CD4-positive, alpha-beta T cell treated with Interleukin-15 for 4 hours (primary cell): Measurements from ENCODE around the gene CASK.

Experiments
- DNase-seq: peaks from one replicate; pipeline ENCODE4 v3.0.0-alpha.2; 2020; ENCODE audit warnings: low spot score

Gene CASK

DNA sequence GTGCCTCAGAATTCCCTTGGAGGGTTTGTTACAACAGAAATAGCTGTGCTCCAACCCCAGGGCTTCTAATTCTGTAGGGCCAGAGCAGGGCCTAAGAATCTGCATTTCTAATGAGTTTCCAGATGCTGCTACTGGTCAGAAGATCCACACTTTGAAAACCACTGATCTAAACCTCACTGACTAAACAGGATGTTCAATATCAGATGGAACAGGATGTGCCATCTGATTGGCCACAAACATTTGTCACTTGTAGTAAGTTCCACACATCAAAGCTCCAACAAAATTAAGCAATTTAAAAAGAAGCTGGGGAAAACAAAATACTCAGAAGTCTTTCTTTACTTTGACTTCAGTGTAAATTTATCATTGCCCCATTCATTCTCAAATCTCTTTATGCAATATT, 14.3 kb downstream of the CASK start:
- peak; percentile 59 for DNase-seq

DNA sequence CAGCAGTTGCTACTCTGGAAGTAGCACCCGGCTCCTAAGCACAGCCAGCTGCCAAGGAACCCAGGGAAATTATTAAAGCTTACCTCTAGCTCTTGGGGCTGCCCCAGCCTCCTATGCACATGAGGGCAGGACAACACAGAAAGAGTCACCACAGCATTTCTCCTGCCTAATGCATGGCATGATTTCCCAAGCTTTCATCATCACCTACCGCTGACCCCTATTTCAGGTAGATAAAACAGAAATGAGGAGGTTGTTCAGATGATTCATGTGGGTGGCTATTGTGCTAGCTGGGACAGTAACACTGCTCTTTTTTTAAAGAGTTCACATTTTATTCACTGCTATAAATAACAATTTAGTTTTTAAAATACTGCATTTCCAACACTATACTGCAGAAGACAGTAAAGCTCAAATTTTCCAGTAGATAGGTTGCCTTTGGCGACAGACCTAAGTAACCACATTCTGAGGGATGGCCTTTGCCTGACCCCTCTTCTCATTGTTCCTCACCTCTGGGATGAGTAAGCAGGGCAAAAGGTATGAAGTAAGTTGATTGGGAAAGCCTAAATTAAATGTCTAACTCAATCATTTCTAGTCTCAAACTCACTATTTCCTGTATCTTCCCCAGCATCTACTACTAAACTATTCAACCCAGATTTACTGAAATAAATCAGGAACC, 16.7 kb downstream of the CASK start:
- no peak for DNase-seq

DNA sequence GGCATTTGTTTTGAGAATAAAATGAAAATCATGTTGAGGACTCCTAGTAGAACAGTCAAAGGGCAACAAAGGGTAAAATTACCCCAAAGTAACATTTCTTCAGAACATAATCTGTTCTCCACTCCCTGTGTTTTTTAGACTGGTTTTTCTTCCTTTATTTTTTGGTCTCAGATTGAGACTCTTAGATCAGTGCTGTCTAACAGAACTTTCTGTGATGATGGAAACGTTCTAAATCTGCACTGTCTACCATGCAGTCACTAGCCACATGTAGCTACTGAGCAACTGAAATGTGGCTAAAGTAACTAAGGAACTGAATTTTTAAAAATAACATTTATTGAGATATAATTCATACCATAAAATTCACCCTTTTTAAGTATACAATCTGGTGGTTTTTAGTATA, 19.8 kb downstream of the CASK start:
- DNase-seq = no peak

- DNase-seq = no peak
Measured at GRCh38 chrX:41900321-41900720, 23.0 kb downstream of the CASK start.

DNA sequence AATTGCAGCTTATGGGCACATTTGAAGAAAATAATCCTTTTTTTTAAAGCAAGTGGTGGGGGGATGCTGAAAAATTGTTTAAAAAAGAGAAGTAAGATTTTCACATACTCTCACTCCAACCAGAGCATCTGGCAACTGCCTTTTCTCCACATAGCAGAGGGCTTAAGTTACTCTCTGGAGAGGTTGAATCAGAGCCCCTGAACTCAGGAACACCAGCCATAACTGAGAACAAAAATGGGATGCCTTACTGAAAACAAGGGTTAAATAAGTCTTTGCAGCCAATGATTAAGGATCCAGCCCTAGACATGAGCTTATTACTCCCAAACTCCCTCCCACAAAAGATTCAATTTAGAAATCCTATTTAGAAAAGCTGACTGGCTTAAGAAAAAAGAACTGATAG, 27.5 kb downstream of the CASK start:
- DNase-seq = no peak

GRCh38 chrX:41890026-41890423, 33.3 kb downstream of the CASK start:
- no peak for DNase-seq

DNA sequence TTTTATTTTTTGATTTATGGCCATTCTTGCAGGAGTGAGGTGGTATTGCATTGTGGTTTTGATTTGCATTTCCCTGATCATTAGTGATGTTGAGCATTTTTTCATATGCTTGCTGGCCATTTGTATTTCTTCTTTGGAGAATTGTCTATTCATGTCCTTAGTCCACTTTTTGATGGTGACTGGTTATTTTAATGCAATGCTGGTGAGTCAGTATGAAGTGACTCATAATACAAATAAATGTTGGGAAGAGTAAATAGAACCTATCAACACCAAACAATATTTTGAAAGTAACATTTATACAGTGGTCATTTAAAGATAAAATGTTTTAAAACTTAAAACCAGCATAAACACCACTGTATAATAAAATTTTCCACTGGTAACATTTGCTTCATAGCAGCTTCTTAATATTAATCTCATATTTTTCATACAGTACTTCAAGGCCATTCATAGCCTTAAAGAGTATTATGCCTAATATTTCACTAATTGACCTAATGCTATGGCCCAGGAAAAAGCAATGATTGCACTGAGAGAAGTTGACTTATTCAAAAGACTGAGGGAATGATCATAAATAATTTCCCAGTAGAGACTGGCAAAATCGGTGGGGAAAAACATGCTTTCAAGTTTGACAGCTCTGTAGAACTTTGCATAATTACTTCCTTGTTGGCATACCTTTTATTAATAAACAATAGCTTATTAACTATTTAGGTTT, 33.9 kb downstream of the CASK start:
- no peak for DNase-seq

- no peak for DNase-seq
Measured at GRCh38 chrX:41887691-41888090, 35.7 kb downstream of the CASK start.

DNA sequence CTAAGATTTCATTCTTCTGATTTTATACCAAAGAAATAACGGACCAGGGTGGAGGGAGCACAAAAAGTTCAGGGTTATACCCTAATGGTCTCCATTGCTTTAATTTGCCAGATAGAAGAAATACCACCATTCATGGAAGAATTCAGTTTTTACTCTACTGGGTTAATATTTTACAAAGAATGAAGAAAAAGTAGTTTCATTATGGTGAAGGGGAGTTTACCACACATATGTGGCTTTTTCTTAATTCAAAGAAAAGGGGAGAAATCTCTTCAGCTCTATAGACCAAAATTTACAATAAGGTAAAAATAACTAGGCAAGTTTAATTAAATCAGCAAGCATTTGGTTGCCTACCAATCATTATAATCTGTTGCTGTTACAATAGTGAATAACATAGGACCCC, 37.6 kb downstream of the CASK start:
- DNase-seq = no peak

GRCh38 chrX:41881166-41881565, 42.2 kb downstream of the CASK start:
- DNase-seq = no peak

GRCh38 chrX:41877167-41877566, 46.2 kb downstream of the CASK start:
- no peak for DNase-seq

DNA sequence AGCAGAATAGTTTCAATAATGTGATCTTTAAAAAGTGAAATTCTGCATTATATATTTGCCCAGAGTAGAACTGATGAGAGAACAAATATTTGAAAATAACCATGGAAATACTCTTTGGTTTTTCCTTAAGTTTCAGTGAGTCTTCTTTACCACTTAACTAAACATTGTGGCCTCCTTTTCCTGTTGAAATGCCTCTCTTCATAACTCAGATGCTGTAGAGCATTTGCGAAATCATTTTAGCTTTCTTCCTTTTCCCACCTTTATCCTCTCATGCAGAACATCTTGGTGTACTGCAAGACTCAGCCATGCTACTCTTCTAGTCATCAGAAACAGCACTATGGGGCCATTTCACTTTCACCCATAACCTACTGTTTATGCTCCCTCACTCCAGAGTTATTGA, 48.2 kb downstream of the CASK start:
- DNase-seq = no peak

- no peak for DNase-seq
Measured at GRCh38 chrX:41870719-41871151, 52.6 kb downstream of the CASK start.

DNA sequence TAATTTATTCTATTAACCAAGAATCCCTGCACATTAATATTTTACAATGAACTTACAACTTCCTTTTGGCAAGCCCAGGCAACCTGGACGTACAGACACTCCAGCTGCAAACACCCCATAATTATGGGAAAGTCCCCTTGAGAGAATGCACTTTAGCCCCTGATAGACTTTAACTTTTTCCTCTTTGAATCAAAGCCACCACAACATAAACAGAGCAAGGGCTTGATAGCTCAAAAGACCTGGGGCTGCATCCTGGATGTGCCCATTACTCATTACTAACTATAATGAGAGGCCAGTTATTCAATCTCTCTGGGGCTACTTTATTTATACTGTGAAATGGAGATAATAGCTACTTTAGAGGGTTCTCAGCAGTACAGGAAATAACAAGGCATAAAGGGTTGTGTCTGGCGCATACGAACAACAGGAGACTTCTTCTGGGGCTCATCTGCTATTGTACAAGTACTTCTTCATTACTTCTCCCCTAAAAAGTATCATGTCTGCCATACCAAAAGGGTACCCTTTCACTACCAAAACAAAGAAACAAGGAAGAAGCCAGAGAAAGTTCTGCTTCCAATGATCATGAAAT, 54.9 kb downstream of the CASK start:
- DNase-seq = no peak

GRCh38 chrX:41863343-41864203, 59.8 kb downstream of the CASK start:
- DNase-seq = no peak

GRCh38 chrX:41862562-41863184, 60.7 kb downstream of the CASK start:
- no peak for DNase-seq

DNA sequence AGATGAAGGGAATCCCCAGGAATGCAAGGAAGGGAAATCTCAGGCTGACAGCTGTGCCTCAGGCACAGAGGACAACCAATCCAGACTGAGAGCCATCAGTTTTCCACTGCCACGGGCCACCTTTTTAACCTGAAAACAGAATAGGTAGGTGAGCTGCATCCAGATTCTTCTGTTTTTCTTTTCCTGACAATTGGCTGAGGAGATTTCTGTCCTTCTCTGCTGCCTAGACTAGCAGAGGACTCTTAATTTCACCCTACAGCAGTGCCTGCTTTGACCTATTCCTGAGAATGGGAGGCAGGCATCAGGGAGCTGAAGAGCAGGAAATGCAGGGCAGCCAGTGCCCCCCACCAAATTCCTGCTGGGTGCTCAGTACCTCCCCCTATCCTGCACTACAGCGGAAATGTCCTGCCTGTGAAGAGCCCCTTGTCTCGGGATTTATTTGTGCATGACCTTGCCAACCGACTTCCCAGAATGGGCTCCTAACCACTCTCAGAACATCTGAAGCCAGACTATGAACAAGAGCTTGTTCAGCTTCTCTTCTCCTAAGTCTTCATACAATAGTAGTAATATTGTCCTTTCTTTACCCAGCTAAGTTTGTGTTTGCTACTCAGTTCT, 65.1 kb downstream of the CASK start:
- DNase-seq = no peak

DNA sequence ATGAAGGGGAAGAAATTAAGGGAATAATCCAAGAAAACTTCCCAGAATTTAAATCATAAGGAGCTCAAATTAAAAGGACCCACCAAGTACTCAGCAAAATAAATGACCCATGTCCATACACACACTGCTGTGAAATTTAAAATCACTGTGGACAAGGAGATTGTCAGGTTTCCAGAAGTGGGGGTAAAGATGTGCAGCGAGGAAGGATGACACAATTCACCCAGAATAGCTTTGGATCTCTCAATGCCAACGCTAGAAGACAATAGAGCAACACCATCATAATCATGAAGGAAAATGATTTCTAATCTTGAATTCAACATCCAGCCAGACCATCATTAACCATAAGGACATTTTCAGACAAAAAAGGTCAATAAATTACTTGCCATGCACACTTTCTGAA, 65.7 kb downstream of the CASK start:
- no peak for DNase-seq

DNA sequence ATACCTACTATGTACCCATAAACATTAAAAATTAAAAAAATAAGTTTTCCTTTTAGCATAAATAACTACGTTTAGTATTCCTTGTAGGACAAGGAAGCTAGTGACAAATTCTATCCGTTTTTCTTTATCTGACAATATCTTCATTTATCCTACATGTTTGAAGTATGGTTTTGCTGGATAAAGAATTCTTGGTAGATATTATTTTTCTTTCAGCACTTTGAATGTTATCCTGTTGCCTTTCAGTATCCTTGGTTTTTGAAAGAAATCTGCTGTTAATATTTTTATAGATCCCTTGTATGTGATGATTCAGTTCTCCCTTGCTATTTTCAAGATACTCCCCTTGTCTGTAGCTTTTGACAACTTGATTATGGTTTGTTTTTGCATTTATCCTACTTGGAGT, 76.6 kb downstream of the CASK start:
- DNase-seq = no peak

DNA sequence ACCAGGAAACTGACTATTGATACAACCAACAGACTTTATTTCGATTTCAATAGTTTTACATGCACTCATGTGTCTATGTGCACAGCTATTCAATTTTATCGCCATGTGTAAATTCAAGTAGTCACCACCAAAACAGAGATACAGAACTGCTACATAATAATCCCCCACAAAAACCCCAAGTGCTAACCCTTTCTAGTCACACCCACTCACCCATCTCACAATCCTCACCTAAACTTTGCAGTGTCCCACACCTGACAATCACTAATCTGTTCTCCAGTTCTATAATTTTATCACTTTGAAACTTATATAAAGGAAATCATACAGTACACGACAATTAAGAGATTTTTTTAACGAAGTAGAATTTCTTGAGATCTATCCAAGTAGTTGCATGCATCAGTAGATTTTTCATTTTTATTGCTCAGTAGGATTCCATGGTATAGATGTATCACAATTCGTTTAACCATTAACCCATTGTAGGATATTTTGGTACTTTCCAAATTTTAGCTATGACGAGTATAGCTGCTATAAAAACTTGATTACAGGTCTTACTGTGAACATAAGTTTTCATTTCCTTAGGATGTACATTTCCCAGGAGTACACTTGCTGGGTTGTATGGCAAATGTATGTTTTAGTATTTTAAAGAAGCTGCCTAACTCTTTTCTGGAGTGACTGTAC, 85.9 kb downstream of the CASK start:
- no peak for DNase-seq

DNA sequence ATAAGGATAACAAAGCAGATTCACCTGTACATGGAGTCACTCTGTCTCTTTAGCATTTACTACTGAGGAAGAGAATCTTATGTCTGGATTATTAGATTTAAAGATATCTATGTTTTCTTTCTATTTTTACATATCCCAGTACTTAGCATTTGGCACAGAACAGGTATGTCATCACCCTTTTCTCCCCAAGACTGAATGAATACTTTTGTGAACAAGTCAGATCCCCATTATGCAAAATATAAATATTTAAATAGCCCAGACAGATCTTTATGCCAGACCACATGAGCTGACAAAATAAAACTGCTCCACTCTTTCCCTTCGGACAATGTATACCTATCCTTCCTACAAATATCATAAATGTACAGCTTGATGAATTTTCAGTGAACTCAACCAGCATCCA, 94.5 kb downstream of the CASK start:
- no peak for DNase-seq
